ENCODE measurements around the gene GPX2.
A peak's percentile ranks its signal among the peaks of the same experiment; 100 is the strongest.
"Not testable (repeated sequence)": the region's sequence is repeated elsewhere in the genome, so short reads cannot be mapped to it uniquely, and the experiment has no call there.

GPX2 gene

GRCh38 chr14:64938972-64939816 lies 3.4 kb downstream of the GPX2 start:
- no peak for DNase-seq

DNA sequence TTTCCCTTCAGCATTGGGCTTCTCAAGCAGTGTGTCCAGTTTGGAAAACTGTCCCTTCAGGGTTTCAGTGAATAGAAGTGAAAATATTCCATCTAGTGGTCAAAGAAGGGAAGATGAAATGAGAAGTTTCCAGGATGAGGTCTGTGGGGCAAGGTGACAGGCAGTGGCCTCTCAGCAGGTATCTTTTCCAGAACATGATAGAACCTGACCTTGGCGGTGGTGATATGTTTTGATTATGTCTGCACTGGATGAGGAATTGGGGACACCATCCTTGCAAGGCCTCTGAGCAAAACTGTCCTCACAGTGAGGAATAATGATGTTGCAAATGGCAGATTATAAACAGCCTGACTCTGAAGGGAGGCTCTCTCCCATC lies 4.7 kb downstream of the GPX2 start:
- DNase-seq, result no peak

DNA sequence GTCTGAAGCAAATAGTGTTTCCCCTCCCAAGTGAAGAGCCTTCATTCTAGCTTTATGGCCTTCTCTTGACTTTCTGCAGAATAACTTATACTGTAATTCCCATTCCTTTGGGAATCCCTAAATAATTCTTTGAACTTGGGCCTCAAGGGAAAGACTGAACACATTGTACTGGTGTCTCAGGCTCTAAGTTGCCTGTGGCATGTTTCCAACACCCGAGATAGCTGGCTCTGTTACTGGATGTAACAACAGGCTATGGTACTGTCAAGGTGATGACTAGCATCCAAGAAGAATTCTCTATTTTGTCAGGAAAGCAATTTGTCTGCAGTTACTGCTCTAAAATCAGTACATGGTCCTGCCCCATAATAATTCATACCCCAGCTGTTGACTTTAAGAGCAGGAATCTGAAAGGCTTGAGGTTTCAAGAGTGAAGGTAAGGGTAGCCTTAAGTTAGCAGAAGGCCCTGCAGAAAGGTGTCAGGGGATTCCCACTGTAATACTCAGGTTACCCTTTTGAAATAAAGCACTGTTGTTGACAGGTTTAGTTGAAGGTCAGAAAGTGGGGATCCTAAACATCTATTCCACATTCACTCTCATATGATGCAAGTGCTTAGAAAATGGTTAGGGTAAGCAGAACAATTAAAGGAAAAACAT lies 5.2 kb downstream of the GPX2 start:
- DNase-seq, result no peak

GRCh38 chr14:64935508-64935907 lies 7.0 kb downstream of the GPX2 start:
- DNase-seq, result no peak

- no peak for DNase-seq
Observed at GRCh38 chr14:64934338-64934929, 8.1 kb downstream of the GPX2 start.

DNA sequence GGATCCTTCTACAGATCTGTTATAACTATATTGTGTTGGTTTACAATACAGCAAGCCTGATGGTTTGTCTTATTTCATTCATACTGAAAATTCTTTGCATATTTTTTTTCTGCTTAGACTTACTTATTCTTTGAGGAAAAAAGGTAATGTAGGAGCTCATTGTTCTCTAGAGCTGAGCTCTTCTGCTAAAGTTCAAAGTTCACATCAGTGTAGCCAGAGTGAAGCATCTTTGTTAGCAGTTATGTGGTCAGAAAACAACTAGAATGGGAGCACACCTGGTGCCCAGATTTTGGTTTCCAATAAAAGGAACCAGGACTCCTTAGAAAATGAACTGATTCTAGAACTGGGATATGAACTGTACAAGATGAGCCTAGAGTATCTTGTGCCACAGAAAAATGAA lies 10.3 kb downstream of the GPX2 start:
- DNase-seq, result no peak

DNA sequence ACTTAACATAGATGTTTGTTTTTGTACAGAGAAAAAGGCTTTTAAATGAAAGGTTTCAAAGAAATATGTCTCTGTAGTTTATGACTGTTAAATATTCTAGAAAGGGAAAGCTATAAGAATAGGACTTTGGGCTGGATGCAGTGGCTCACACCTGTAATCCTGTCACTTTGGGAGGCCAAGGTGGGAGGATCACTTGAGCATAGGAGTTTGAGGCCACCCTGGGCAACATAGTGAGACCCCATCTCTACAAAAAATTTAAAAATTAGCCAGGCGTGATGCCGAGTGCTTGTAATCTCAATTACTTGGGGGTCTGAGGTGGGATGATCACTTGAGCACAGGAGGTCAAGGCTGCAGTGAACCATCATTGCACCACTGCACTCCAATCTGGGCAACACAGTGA lies 11.4 kb downstream of the GPX2 start:
- DNase-seq, result no peak

DNA sequence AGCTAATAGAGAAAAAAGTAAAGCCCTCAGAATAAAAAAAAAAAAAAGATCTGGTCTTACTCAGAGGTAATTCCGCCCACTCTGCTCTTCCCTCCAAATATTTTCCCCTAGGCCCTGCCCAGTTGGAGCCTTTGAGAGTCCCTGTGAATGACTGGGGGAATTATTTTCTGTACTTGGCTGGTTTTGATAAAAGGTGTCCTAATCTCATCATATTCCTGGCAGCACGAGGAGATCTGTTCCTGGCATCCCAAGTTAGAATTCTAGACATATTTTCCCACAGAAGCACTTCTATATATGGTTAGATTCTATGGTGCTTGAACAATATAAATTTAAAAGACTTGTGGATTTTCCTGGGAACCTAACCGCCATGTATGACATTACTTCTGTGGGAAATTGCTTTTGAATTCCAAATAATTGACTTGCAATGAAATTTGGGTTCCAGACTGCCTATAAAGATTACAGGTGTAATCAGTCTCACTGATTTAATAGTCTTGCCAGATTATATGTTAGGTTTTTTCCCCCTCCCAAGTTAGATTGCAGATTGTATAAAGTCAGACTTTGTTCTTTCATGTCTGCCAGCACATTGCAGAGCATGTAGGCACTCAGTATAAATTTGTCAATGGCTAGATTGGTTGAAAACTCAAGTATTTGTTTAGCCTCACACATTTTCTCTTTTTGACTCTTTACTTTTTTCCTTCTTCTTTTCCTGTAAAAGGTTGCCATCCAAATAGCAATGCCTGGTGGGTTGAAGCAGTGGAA lies 12.3 kb downstream of the GPX2 start:
- DNase-seq, result no peak

DNA sequence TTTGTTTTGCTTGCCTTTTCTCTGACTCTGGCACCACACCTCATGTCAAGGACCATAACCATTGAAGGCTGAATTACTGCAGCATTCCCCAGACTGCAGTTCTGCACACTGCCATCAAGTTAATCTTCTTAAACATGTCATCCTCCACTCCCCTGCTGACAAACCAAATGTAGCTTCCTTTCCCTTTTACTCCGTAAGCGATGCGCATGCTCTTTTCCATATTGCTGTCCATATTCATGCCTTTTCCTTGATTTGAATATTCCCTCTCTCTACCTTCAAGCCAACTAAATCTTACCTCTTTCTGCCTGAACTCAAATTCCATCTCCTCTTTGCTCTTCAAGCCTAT lies 13.6 kb downstream of the GPX2 start:
- DNase-seq, result no peak

DNA sequence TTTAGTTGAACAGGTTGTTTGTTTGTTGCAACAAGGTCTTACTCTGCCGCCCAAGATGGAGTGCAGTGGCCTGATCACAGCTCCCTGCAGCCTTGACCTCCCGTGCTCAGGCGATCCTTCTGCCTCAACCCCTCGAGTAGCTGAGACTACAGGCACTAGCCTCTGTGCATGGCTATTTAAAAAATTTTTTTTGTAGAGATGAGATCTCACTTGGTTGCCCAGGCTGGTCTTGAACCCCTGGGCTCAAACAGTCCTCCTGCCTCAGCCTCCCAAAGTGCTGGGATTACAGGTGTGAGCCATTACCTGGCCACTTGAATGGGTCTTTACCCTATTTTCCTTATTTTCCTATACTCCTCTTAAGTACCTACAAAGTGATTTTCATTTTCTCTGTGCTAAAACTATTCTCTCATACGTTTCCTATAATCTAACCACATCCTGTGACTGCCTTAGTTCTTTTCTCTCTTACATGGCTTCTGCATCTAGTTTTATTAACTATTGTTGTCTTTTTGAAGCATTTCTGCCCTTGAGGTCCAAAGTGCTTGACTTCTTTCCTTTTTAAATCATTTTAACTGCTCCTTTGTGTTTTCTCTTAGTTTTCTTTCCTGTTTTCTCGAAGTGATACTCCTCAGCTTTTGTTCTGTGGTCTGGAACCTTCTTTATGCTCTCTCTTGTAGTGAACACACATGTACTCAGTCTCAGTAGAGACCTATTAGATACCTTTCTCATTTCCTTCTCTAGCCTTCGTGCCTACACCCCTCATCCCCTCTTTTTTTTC lies 14.1 kb downstream of the GPX2 start:
- no peak for DNase-seq

- no peak for DNase-seq
Observed at GRCh38 chr14:64927031-64927430, 15.5 kb downstream of the GPX2 start.

DNA sequence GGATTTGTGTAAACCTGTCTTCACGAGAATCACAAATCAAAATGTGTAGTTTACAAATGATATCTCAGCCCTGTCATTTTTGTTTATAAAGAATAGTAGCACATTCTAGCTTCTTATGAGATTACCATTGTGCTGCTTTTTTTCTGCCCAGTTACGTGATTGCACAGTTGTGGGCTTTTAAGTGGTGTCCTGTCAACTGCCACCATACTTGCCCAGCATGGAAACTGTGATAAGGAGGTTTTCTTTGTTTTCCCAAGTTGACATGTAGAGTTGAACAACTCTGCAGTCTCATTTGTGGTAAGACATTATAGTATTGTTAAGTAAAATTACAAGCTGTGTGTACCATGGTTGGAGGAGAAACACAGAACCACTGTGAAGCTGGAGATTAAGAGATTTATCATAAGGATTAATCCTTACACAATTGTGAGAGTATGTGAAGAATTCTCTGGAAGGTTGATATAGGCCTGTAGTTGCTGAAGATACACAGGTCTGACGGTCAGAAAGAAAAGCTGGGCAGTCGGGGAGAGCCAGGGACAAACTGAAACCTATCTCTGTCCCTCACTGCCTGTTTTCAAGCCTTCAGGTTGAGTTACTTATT lies 16.0 kb downstream of the GPX2 start:
- DNase-seq, result no peak

DNA sequence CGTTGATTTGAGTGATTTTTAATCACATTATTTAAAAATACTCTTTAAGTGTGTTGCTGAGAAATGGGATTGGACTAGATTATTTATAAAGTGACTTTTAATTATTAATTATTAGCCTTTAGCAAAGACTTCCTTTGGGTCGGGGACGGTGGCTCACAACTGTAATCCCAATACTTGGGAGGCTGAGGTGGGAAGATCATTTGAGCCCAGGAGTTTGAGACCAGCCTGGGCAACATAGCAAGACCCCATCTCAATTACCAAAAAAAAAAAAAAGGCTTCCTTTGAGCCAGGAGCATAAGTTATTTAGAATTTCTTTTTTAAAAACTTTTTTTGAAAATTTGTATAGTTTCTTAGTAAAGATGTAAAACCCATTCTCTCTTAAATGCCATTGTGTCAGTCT lies 19.5 kb downstream of the GPX2 start:
- no peak for DNase-seq

DNA sequence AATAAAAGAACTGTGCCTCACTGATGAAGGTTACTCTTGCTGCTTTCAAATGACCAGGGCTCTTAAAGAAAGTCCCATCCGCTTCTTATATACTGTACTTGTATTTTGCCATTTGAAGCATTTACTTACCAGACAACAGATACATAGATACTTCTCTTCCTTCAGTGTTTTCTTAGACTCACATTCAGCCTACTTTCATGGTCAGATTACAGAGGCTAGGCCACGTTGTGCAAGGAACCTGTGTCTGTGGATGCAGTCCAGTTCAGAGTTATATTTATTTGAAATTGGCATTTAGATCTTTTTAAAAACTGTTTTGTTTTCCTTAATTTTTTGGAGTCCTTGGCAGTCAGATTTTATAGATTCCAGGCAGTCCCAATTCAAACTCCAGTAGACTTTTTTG lies 22.1 kb downstream of the GPX2 start:
- DNase-seq, result no peak

DNA sequence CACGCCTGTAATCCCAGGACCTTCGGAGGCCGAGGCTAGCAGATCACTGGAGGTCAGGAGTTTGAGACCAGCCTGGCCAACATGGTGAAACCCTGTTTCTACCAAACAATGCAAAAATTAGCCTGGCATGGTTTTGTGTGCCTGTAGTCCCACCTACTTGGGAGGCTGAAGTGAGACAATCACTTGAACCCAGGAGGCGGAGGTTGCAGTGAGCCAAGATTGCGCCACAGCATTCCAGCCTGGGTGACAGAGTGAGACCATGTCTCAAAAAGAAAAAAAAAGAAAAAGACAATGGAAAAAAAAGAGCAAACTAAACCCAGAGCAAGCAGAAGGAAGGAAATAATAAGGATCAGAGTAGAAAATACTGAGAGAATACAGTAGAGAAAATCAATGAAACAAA lies 22.9 kb downstream of the GPX2 start:
- DNase-seq, result no peak

- DNase-seq, result no peak
Observed at GRCh38 chr14:64919215-64919614, 23.3 kb downstream of the GPX2 start.

DNA sequence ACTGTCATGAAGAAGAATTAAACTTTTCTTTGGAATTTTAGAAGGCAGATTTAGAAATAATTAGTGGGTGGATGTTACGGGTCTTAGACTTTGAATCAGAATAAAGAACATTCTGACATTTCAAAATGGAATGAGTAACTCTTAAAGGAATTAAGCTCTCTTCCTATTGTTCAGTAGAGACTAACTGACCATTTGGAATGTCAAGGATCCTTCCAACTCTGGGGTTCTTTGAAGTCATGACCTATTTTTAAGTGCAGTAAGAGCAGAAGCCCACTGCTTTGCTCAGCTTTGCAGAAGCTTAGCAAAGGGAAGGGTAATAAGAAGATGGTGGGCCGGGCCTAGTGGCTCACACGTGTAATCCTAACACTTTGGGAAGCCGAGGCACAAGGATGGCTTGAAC lies 24.3 kb downstream of the GPX2 start:
- DNase-seq, result no peak

DNA sequence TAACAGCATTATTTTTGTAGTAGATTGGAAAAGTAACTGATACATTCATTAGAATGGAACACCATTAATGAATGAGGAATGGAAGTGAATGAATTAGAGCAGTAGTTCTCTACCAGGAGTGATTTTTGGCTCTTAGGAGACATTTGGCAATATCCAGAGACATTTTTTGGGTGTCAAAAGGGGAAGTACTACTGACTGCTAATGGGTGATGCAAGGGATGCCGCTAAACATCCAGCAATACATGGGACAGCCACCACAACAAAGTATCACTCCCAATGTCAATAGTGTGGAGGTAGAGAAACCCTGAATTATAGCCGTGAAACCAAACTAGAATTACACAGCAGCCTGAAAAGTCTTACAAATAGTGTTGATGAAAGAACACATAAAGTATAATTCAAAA lies 26.7 kb downstream of the GPX2 start:
- no peak for DNase-seq

DNA sequence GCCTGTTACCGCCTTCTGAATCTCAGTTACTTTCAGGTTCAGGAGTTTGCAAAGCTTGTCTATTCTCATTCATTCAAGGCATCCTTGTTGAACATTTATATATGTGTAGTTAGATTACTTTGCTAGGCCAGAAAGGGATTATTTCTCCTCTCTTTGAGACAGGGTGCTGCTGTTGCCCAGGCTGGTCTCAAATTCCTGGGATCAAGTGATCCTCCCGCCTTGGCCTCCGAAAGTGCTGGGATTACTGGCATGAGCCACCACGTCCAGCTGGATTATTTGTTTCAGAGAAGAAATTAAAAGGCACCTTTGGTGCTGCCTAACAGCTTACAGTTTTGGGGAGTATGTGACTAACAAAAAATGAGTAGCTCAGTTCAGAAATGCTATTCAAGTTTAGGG lies 27.5 kb downstream of the GPX2 start:
- DNase-seq, result no peak

- peak; percentile 91 to 99 for DNase-seq
Observed at GRCh38 chr14:64914237-64915028, 28.1 kb downstream of the GPX2 start, which contains the start of gene CHURC1. Gene CHURC1, plus strand, starts transcription at chr14:64914455. Its CDS starts 41 bp downstream, at chr14:64914496.

- DNase-seq, result not testable (repeated sequence)
Observed at GRCh38 chr14:64913477-64913876, 29.1 kb downstream of the GPX2 start.

Data from stimulated activated CD4-positive, alpha-beta T cell treated with anti-CD3 and anti-CD28 coated beads, Interleukin-4, amount 100 ng/mL, for 4 hours (primary cell).